Glutamatergic neuron (in vitro differentiated cells): ENCODE data around the gene NARS2. TPM values are rescaled to one million over a fixed set of nuclear protein-coding genes. Genes with fewer than 3 reads are reported as not detected.
"Not testable (repeated sequence)": the region's sequence is repeated elsewhere in the genome, so short reads cannot be mapped to it uniquely, and the experiment has no call there.

ENCODE experiments used
- DNase-seq: peaks from one replicate; pipeline ENCODE4 v3.0.0; 2022
- H3K27ac Mint-ChIP-seq: one replicate; pipeline ENCODE4 v1.8.0; 2020; ENCODE audit warnings: mild to moderate bottlenecking, mixed read lengths, inconsistent platforms; ENCODE audit not compliant: unreplicated experiment
- H3K27me3 Mint-ChIP-seq: one replicate; pipeline ENCODE4 v1.8.0; 2020; ENCODE audit warnings: mild to moderate bottlenecking, moderate library complexity, mixed read lengths, inconsistent platforms; ENCODE audit not compliant: unreplicated experiment
- H3K36me3 Mint-ChIP-seq: one replicate; pipeline ENCODE4 v1.8.0; 2020; ENCODE audit warnings: mild to moderate bottlenecking, mixed read lengths, inconsistent platforms; ENCODE audit not compliant: unreplicated experiment
- H3K4me1 Mint-ChIP-seq: one replicate; pipeline ENCODE4 v1.8.0; 2020; ENCODE audit warnings: mild to moderate bottlenecking, low read depth, mixed read lengths, inconsistent platforms; ENCODE audit not compliant: unreplicated experiment
- H3K4me3 Mint-ChIP-seq: one replicate; pipeline ENCODE4 v1.8.0; 2020; ENCODE audit warnings: mild to moderate bottlenecking, mixed read lengths, inconsistent platforms; ENCODE audit not compliant: unreplicated experiment
- H3K9me3 Mint-ChIP-seq: one replicate; pipeline ENCODE4 v1.8.0; 2020; ENCODE audit warnings: mild to moderate bottlenecking, moderate library complexity, mixed read lengths, inconsistent platforms; ENCODE audit not compliant: unreplicated experiment
- total RNA-seq: library from RNA; stranded (reverse); fragmentation: NEBNext Ultra II Directional; extraction: Animal tissue kit (Norgen Biotek cat#: 25700); gene quantifications from one replicate; pipeline ENCODE4 v1.2.1, GENCODE V29; 2021; ENCODE audit not compliant: unreplicated experiment
- TF ChIP-seq, protein P1 (sequence below): fragments of 200-600 bp; sonication (generic); IDR thresholded peaks from one replicate; pipeline ENCODE4 v1.5.0; 2021; ENCODE audit not compliant: partially characterized antibody, unreplicated experiment

Gene NARS2
- total RNA-seq, 1 donor from 2014 or later: 21.1 TPM

DNA sequence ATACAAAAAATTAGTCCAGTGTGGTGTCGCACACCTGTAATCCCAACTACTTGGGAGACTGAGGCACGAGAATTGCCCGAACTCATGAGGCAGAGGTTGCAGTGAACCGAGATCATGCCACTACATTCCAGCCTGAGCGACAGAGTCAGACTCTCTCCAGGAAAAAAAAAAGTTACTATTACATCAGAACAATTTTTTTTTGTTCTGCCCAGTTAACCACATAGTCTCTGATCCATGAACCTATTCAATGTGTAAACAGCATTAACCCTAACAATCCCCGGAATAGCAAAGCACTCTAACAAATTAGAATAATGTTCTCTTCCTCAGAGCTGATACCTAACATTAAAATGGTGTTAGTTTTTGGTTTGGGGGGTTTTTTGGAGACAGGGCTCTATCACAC lies 4.6 kb downstream of the NARS2 start:
- peaks cover 5% of the 10 kb centered on the region for H3K27me3 Mint-ChIP-seq
- DNase-seq: no peak
- H3K27ac Mint-ChIP-seq: no peak overlapping the region
- H3K4me3 Mint-ChIP-seq: no peak overlapping the region
- H3K4me1 Mint-ChIP-seq: peaks cover 2% of the 10 kb centered on the region
- TF ChIP-seq, protein P1, sequence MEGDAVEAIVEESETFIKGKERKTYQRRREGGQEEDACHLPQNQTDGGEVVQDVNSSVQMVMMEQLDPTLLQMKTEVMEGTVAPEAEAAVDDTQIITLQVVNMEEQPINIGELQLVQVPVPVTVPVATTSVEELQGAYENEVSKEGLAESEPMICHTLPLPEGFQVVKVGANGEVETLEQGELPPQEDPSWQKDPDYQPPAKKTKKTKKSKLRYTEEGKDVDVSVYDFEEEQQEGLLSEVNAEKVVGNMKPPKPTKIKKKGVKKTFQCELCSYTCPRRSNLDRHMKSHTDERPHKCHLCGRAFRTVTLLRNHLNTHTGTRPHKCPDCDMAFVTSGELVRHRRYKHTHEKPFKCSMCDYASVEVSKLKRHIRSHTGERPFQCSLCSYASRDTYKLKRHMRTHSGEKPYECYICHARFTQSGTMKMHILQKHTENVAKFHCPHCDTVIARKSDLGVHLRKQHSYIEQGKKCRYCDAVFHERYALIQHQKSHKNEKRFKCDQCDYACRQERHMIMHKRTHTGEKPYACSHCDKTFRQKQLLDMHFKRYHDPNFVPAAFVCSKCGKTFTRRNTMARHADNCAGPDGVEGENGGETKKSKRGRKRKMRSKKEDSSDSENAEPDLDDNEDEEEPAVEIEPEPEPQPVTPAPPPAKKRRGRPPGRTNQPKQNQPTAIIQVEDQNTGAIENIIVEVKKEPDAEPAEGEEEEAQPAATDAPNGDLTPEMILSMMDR: no peak
- H3K9me3 Mint-ChIP-seq: peaks cover 1% of the 10 kb centered on the region
- no peaks in the 10 kb centered on the region for H3K36me3 Mint-ChIP-seq

DNA sequence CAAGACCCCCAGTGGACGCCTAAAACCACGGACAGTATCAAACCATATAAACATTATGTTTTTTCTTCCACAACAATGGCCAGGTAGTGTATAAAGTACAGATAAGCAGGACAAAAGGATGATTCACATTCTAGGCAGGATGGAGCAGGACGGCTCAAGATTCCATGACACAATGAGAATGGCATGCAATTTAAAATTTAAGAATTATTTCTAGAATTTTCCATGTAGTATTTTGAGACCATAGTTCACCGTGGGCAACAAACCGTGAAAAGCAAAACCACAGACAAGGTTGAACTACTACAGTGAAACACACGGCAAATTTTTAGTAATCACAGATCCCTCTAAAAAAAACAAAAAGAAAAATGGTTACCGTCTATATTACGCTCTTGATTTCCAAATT lies 7.5 kb downstream of the NARS2 start:
- no peaks in the 10 kb centered on the region for H3K4me1 Mint-ChIP-seq
- no peak overlapping the region for H3K4me3 Mint-ChIP-seq
- no peaks in the 10 kb centered on the region for H3K27me3 Mint-ChIP-seq
- TF ChIP-seq, protein P1: no peak
- no peak for DNase-seq
- no peaks in the 10 kb centered on the region for H3K36me3 Mint-ChIP-seq
- H3K9me3 Mint-ChIP-seq: no peaks in the 10 kb centered on the region
- H3K27ac Mint-ChIP-seq: no peak overlapping the region

DNA sequence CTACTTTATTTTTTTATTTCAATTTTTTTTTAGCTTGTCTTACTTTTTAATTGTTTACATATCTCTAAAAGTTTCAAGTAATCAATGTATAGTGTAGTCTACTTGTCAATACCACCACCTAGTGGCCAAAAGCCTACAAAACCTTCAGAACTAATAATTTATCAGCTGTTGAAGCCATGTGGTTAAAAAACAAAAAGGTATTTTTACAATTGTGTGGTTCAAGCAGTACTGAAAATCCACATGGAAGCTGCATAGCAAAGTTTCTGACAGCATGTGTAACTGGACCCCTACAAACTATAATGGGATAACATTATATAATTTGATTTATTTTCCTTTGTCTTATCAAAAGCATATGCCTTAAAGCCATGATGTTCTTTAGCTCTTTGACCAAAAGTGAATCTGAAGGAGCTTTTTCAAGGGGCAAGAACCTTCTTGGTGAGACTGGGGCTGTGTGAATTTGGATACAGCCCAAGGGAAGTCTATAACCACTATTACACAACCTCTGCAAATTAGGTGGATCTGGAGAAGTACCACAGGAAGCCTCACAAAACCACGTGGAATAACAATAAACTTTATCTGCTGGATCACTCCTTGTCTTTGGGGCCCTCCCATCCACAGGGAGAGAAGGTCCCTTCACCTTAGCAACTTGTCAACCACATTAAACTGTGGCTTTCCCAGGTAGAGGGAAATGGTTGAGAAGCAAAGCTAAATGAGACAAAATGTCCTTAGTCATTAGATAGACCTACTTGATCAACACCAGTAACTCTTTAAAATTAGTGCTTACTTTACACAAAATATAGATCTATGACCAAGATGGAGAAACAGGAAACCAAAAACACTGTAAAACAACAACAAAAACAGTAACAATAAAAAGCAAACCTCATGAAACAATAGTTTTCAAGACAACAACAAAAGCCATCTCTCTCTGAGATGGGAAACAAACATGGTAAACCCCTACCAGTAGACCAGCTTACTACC lies 9.9 kb downstream of the NARS2 start:
- no peak for DNase-seq
- H3K36me3 Mint-ChIP-seq: no peaks in the 10 kb centered on the region
- TF ChIP-seq, protein P1: peak; percentile 88
- peaks cover 7% of the 10 kb centered on the region for H3K4me1 Mint-ChIP-seq
- no peaks in the 10 kb centered on the region for H3K27me3 Mint-ChIP-seq
- no peaks in the 10 kb centered on the region for H3K9me3 Mint-ChIP-seq
- H3K4me3 Mint-ChIP-seq: no peak overlapping the region
- H3K27ac Mint-ChIP-seq: peak overlapping the region; percentile 3

DNA sequence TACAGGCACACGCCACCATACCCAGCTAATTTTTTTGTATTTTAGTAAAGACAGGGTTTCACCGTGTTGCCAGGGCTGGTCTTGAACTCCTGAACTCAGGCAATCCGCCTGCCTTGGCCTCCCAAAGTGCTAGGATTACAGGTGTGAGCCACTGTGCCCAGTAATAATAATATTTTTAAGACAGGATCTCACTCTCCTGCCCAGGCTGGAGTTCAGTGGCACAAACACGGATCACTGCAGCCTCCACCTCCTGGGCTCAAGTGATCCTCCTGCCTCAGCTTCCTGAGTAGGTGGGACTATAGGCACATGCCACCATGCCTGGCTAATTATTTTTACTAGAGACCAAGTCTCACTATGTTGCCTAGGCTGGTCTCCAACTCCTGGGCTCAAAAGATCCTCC lies 10.6 kb downstream of the NARS2 start:
- H3K36me3 Mint-ChIP-seq, DNase-seq, H3K4me1 Mint-ChIP-seq, H3K4me3 Mint-ChIP-seq, H3K27ac Mint-ChIP-seq, H3K27me3 Mint-ChIP-seq, H3K9me3 Mint-ChIP-seq: not testable (repeated sequence)

DNA sequence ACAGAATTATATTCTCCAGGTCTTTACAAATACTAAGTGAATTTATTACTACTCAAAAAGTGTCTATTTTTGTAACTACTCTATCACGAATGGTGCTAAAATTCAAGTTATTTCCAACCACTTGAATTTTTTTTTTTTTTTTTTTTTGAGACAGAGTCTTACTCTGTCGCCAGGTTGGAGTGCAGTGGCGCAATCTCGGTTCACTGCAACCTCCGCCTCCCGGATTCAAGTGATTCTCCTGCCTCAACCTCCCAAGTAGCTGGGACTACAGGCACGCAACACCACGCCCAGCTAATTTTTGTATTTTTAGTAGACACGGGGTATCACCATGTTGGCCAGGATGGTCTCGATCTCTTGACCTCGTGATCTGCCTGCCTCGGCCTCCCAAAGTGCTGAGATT lies 11.6 kb downstream of the NARS2 start:
- H3K36me3 Mint-ChIP-seq, H3K4me3 Mint-ChIP-seq, H3K27me3 Mint-ChIP-seq, H3K9me3 Mint-ChIP-seq, H3K27ac Mint-ChIP-seq, DNase-seq: not testable (repeated sequence)
- peaks cover 13% of the 10 kb centered on the region for H3K4me1 Mint-ChIP-seq

DNA sequence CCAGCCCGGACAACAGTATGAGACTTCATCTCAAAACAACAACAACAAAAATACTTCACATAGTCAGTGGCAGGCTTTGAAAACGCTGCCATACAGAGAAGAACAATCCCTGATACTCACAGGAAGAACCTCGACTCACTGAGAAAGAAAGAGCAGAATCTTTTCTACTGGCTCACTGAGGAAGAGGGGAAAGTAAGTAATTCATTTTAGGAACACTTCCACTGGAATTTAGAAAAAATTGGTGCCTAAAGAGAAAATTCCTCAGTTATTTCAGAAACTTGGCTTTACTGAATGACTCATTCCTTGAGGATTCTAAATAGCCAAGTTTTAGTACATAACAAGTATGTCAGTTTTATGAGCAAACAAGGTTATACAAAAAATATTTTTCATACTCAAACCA lies 12.3 kb downstream of the NARS2 start:
- Mint-ChIP-seq H3K4me1 (peaks cover 13% of the 10 kb centered on the region), H3K27me3 (no peaks in the 10 kb centered on the region), H3K36me3 (no peaks in the 10 kb centered on the region), H3K27ac (no peak overlapping the region), H3K4me3 (no peak overlapping the region), H3K9me3 (no peaks in the 10 kb centered on the region)
- TF ChIP-seq, protein P1: no peak
- no peak for DNase-seq
